KMS-11 (cell line): ENCODE measurements around the gene ISG20.

Experiments used
- H2AFZ ChIP-seq: fragments of 200-600 bp; sonication (generic); 2 replicates; pipeline ENCODE4 v1.6.1; 2016; ENCODE audit warnings: antibody characterized with exemption, mixed run types, low read depth
- H3K27ac ChIP-seq: fragments of 200-600 bp; sonication (generic); 2 replicates; pipeline ENCODE4 v1.6.1; 2016; ENCODE audit warnings: mild to moderate bottlenecking, mixed run types
- H3K27me3 ChIP-seq: fragments of 200-600 bp; sonication (generic); 2 replicates; pipeline ENCODE4 v1.6.1; 2017; ENCODE audit warnings: mild to moderate bottlenecking, low read depth, mixed run types, moderate library complexity; ENCODE audit not compliant: insufficient read depth
- H3K36me3 ChIP-seq: fragments of 200-600 bp; sonication (generic); 2 replicates; pipeline ENCODE4 v1.6.1; 2017; ENCODE audit warnings: mild to moderate bottlenecking, mixed run types; ENCODE audit not compliant: insufficient read depth
- H3K4me1 ChIP-seq: fragments of 200-600 bp; sonication (generic); 2 replicates; pipeline ENCODE4 v1.6.1; 2016; ENCODE audit warnings: mild to moderate bottlenecking, low read depth, mixed run types; ENCODE audit not compliant: poor library complexity, severe bottlenecking
- H3K4me2 ChIP-seq: fragments of 200-600 bp; sonication (generic); 2 replicates; pipeline ENCODE4 v1.7.0; 2016; ENCODE audit warnings: mild to moderate bottlenecking, mixed run types
- H3K4me3 ChIP-seq: fragments of 200-600 bp; sonication (generic); IDR thresholded peaks from 2 replicates; pipeline ENCODE4 v1.6.1; 2017; ENCODE audit warnings: low read depth, low read length, mixed read lengths; ENCODE audit not compliant: insufficient read depth
- H3K79me2 ChIP-seq: fragments of 200-600 bp; sonication (generic); 2 replicates; pipeline ENCODE4 v1.6.1; 2016; ENCODE audit warnings: low read depth, mixed run types; ENCODE audit not compliant: insufficient read depth
- H3K9ac ChIP-seq: fragments of 200-600 bp; sonication (generic); 2 replicates; pipeline ENCODE4 v1.6.1; 2016; ENCODE audit warnings: mild to moderate bottlenecking, mixed run types
- H4K20me1 ChIP-seq: fragments of 200-600 bp; sonication (generic); 2 replicates; pipeline ENCODE4 v1.6.1; 2016; ENCODE audit warnings: mild to moderate bottlenecking, mixed run types; ENCODE audit not compliant: insufficient read depth
- TF ChIP-seq, protein P1 (sequence below): fragments of 200-600 bp; sonication (generic); conservative IDR thresholded peaks from 2 replicates; pipeline ENCODE4 v1.6.1; 2017; ENCODE audit warnings: low read depth, mild to moderate bottlenecking, antibody characterized with exemption, low read length, moderate library complexity, mixed read lengths

Gene ISG20

GRCh38 chr15:88624156-88624970, 14.5 kb upstream of the ISG20 start:
- peaks cover 81% of the 10 kb centered on the region for H3K79me2 ChIP-seq
- no peaks in the 10 kb centered on the region for H3K27me3 ChIP-seq
- H3K4me2 ChIP-seq = peak overlapping the region; percentile 75
- peak overlapping the region; percentile 87 for H3K27ac ChIP-seq
- no peak overlapping the region for H3K4me3 ChIP-seq
- peaks cover 9% of the 10 kb centered on the region; the same call in 1 of the 2 replicates for H3K36me3 ChIP-seq
- TF ChIP-seq, protein P1, sequence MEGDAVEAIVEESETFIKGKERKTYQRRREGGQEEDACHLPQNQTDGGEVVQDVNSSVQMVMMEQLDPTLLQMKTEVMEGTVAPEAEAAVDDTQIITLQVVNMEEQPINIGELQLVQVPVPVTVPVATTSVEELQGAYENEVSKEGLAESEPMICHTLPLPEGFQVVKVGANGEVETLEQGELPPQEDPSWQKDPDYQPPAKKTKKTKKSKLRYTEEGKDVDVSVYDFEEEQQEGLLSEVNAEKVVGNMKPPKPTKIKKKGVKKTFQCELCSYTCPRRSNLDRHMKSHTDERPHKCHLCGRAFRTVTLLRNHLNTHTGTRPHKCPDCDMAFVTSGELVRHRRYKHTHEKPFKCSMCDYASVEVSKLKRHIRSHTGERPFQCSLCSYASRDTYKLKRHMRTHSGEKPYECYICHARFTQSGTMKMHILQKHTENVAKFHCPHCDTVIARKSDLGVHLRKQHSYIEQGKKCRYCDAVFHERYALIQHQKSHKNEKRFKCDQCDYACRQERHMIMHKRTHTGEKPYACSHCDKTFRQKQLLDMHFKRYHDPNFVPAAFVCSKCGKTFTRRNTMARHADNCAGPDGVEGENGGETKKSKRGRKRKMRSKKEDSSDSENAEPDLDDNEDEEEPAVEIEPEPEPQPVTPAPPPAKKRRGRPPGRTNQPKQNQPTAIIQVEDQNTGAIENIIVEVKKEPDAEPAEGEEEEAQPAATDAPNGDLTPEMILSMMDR = peak; percentile 67
- peaks cover 64% of the 10 kb centered on the region for H3K4me1 ChIP-seq
- peaks cover 49% of the 10 kb centered on the region for H4K20me1 ChIP-seq
- peak overlapping the region; percentile 99; the same call in 1 of the 2 replicates for H3K9ac ChIP-seq
- H2AFZ ChIP-seq = no peak overlapping the region

GRCh38 chr15:88624971-88625490, 13.8 kb upstream of the ISG20 start:
- TF ChIP-seq, protein P1 = no peak
- no peaks in the 10 kb centered on the region for H3K27me3 ChIP-seq
- peak overlapping the region; percentile 20; the same call in 1 of the 2 replicates for H3K9ac ChIP-seq
- H2AFZ ChIP-seq = no peak overlapping the region
- no peak overlapping the region for H3K4me3 ChIP-seq
- peaks cover 88% of the 10 kb centered on the region for H3K79me2 ChIP-seq
- H3K4me2 ChIP-seq = peak overlapping the region; percentile 75
- peak overlapping the region; percentile 87 for H3K27ac ChIP-seq
- H4K20me1 ChIP-seq = peaks cover 49% of the 10 kb centered on the region
- peaks cover 69% of the 10 kb centered on the region for H3K4me1 ChIP-seq
- H3K36me3 ChIP-seq = peaks cover 9% of the 10 kb centered on the region; the same call in 1 of the 2 replicates

DNA sequence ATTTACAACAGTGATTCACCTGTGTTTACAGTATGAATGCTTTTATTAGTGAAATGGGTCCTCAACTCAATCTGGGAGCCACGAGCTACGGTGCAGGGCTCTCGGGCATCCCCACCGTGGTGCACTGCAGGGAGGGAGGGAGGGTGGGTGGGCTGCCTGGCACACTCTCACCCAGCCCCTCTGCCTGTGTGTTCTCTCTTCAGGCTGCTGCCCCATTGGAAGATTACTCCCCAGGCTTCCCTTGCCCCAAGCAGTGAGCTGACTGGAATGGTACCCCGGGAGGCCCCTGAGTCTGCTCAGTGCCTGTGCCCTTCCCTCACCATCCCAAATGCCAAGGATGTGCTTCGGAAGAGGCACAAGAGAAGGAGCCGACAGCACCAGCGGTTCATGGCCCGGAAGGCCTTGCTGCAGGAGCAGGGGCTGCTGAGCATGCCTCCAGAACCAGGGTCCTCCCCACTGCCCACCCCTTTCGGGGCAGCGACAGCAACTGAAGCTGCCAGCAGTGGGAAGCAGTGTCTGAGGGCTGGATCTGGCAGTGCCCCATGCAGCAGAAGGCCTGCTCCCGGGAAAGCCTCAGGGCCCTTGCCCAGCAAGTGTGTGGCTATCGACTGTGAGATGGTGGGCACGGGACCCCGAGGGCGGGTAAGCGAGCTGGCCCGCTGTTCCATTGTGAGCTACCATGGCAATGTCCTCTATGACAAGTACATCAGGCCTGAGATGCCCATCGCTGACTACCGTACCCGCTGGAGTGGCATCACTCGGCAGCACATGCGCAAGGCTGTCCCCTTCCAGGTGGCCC, 12.7 kb upstream of the ISG20 start:
- Histone ChIP-seq H4K20me1 (peaks cover 49% of the 10 kb centered on the region), H3K27me3 (no peaks in the 10 kb centered on the region), H3K4me2 (peak overlapping the region; percentile 75; the same call in 1 of the 2 replicates), H3K4me3 (no peak overlapping the region), H3K9ac (no peak overlapping the region), H2AFZ (no peak overlapping the region), H3K4me1 (peaks cover 77% of the 10 kb centered on the region), H3K36me3 (peaks cover 9% of the 10 kb centered on the region; the same call in 1 of the 2 replicates), H3K27ac (no peak overlapping the region), H3K79me2 (peaks cover 99% of the 10 kb centered on the region)
- TF ChIP-seq, protein P1 = no peak

GRCh38 chr15:88627463-88627862, 11.4 kb upstream of the ISG20 start:
- no peak overlapping the region for H3K4me3 ChIP-seq
- H4K20me1 ChIP-seq = peaks cover 47% of the 10 kb centered on the region
- peak overlapping the region; percentile 18 for H3K4me2 ChIP-seq
- H3K36me3 ChIP-seq = peaks cover 9% of the 10 kb centered on the region; the same call in 1 of the 2 replicates
- peak overlapping the region; percentile 9; the same call in 1 of the 2 replicates for H3K27ac ChIP-seq
- no peak overlapping the region for H2AFZ ChIP-seq
- no peak overlapping the region for H3K9ac ChIP-seq
- TF ChIP-seq, protein P1 = no peak
- peaks cover 96% of the 10 kb centered on the region for H3K79me2 ChIP-seq
- peaks cover 88% of the 10 kb centered on the region for H3K4me1 ChIP-seq
- H3K27me3 ChIP-seq = no peaks in the 10 kb centered on the region
